ENCODE results near the gene PRRG1.
"Not testable (repeated sequence)": the region's sequence is repeated elsewhere in the genome, so short reads cannot be mapped to it uniquely, and the experiment has no call there.

GRCh38 chrX:37499649-37500048, 150.5 kb downstream of the PRRG1 start:
- TF ChIP-seq CTCF, POLR2A, EP300 (IDR thresholded peaks at IDR 0.05): not testable (repeated sequence)

Measured in ovary (tissue), 3 donors.